ENCODE measurements around the gene FGF3.

DNA sequence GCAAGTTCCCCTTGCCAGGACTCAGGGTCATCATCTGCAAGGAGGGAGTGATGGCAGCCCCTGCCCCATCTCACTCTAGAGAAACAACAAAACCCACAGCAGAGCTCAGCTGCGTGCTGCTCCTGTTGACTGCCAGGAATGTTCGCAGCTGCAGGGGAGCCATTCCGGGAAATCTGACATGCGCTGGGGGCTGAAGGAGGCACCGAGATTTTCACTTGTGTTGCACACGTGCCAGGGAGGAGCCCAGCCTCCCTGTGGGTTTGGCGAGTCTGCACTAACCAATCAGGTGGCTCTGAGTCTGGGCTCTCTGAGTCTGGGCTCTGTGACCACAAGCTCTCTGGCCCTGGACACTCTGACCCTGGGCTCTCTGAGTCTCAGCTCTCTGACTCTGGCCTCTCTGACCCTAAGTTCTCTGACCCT lies 10.5 kb downstream of the FGF3 start:
- TF ChIP-seq, protein P1, sequence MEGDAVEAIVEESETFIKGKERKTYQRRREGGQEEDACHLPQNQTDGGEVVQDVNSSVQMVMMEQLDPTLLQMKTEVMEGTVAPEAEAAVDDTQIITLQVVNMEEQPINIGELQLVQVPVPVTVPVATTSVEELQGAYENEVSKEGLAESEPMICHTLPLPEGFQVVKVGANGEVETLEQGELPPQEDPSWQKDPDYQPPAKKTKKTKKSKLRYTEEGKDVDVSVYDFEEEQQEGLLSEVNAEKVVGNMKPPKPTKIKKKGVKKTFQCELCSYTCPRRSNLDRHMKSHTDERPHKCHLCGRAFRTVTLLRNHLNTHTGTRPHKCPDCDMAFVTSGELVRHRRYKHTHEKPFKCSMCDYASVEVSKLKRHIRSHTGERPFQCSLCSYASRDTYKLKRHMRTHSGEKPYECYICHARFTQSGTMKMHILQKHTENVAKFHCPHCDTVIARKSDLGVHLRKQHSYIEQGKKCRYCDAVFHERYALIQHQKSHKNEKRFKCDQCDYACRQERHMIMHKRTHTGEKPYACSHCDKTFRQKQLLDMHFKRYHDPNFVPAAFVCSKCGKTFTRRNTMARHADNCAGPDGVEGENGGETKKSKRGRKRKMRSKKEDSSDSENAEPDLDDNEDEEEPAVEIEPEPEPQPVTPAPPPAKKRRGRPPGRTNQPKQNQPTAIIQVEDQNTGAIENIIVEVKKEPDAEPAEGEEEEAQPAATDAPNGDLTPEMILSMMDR (conservative IDR thresholded peaks at IDR 0.05; ENCODE audit: low read depth, low read length), result no peak
- no peak for TF ChIP-seq EZH2phosphoT487 (IDR thresholded peaks at IDR 0.05; ENCODE audit: borderline replicate concordance, low read length)
